DND-41 (cell line): Measurements from ENCODE around the gene BORCS5.

Experiments
- CTCF ChIP-seq: IDR thresholded peaks from 2 replicates; pipeline ENCODE4 v1.5.1; 2012; ENCODE audit warnings: borderline replicate concordance, low read length, moderate library complexity, mild to moderate bottlenecking; ENCODE audit not compliant: poor library complexity, severe bottlenecking; ENCODE audit errors: extremely low read depth
- EZH2 ChIP-seq: IDR thresholded peaks from 3 replicates; pipeline ENCODE4 v1.6.1; 2012; ENCODE audit warnings: borderline replicate concordance, low read depth, mild to moderate bottlenecking, moderate library complexity, low read length, inconsistent platforms; ENCODE audit not compliant: severe bottlenecking

- TF ChIP-seq CTCF (no peak), EZH2 (no peak)
Measured at GRCh38 chr12:12404297-12404696, 47.4 kb downstream of the BORCS5 start.
